HG02884 (cell line): ENCODE measurements around the gene MAST4.

ENCODE experiments used
- ATAC-seq: cut with Tn5 transposase; IDR thresholded peaks from one replicate; pipeline ENCODE4 v1.9.1; 2021; ENCODE audit warnings: mild to moderate bottlenecking, moderate library complexity; ENCODE audit not compliant: unreplicated experiment

Gene MAST4

GRCh38 chr5:66603164-66603563 lies 7.0 kb downstream of the MAST4 start:
- no peak for ATAC-seq

- ATAC-seq: no peak
Observed at GRCh38 chr5:66603881-66604280, 7.7 kb downstream of the MAST4 start.

GRCh38 chr5:66606713-66607112 lies 10.5 kb downstream of the MAST4 start:
- no peak for ATAC-seq

GRCh38 chr5:66608501-66608900 lies 12.3 kb downstream of the MAST4 start:
- ATAC-seq: no peak

GRCh38 chr5:66609615-66610014 lies 13.4 kb downstream of the MAST4 start:
- no peak for ATAC-seq

GRCh38 chr5:66612226-66612625 lies 16.0 kb downstream of the MAST4 start:
- ATAC-seq: no peak

- no peak for ATAC-seq
Observed at GRCh38 chr5:66615136-66615535, 18.9 kb downstream of the MAST4 start.

GRCh38 chr5:66615894-66616293 lies 19.7 kb downstream of the MAST4 start:
- no peak for ATAC-seq

- ATAC-seq: no peak
Observed at GRCh38 chr5:66616520-66617225, 20.5 kb downstream of the MAST4 start.

GRCh38 chr5:66617226-66617861 lies 21.2 kb downstream of the MAST4 start:
- ATAC-seq: peak; percentile 59

GRCh38 chr5:66617991-66618768 lies 22.0 kb downstream of the MAST4 start:
- ATAC-seq: no peak

GRCh38 chr5:66620711-66621110 lies 24.5 kb downstream of the MAST4 start:
- no peak for ATAC-seq

GRCh38 chr5:66621146-66621545 lies 25.0 kb downstream of the MAST4 start:
- no peak for ATAC-seq

GRCh38 chr5:66621736-66622135 lies 25.5 kb downstream of the MAST4 start:
- no peak for ATAC-seq

- no peak for ATAC-seq
Observed at GRCh38 chr5:66628561-66628960, 32.4 kb downstream of the MAST4 start.

- no peak for ATAC-seq
Observed at GRCh38 chr5:66629446-66629845, 33.3 kb downstream of the MAST4 start.

- no peak for ATAC-seq
Observed at GRCh38 chr5:66633754-66634153, 37.6 kb downstream of the MAST4 start.

- no peak for ATAC-seq
Observed at GRCh38 chr5:66634601-66635000, 38.4 kb downstream of the MAST4 start.

GRCh38 chr5:66637994-66638393 lies 41.8 kb downstream of the MAST4 start:
- ATAC-seq: no peak

GRCh38 chr5:66639037-66639436 lies 42.8 kb downstream of the MAST4 start:
- ATAC-seq: no peak

GRCh38 chr5:66642538-66642937 lies 46.3 kb downstream of the MAST4 start:
- ATAC-seq: no peak

GRCh38 chr5:66643387-66643786 lies 47.2 kb downstream of the MAST4 start:
- no peak for ATAC-seq
